ENCODE measurements around the gene PLA1A. TPM values are rescaled to one million over a fixed set of nuclear protein-coding genes. Genes with fewer than 3 reads are reported as not detected.

The PLA1A gene
- total RNA-seq, 1 experiment from 2014 or later, result 0.75 TPM

DNA sequence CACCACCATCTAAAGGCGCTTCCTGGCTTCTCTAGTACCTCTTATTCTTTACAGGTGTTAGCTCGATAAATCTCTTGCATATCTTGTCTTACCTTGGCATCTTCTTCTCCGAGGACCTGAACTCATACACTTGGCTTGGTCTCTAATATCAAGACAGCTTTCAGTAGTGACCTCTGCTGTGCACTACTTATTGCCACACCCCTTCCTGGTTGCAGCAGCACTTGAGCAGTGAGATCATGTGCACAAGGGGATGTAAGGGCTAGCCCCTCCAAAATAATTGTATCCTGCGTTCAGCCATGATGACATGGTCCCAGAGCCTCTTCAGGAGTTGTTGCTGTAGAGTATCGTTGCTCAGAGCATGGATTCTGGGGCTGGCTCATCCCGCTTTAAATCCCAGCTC lies 1.3 kb upstream of the PLA1A start:
- ChIA-PET CTCF (no interaction called here), POLR2A (no interaction called here)
- intact Hi-C loops (cut with micrococcal nuclease; ENCODE audit: unreplicated experiment), result no loop called here
- Mint-ChIP-seq H3K27ac (ENCODE audit: unreplicated experiment) (no peak overlapping the region), H3K9me3 (ENCODE audit: unreplicated experiment) (no peaks in the 10 kb centered on the region), H3K4me1 (ENCODE audit: low read depth, unreplicated experiment) (no peaks in the 10 kb centered on the region), H3K27me3 (ENCODE audit: insufficient read depth, unreplicated experiment) (no peaks in the 10 kb centered on the region), H3K4me3 (ENCODE audit: unreplicated experiment) (no peak overlapping the region), H3K36me3 (ENCODE audit: insufficient read depth, unreplicated experiment) (no peaks in the 10 kb centered on the region)
- Histone ChIP-seq H3K4me3 (ENCODE audit: low read depth, low read length) (no peak overlapping the region), H3K36me3 (ENCODE audit: control insufficient read depth, insufficient read depth, low read length) (no peaks in the 10 kb centered on the region), H3K9me3 (no peaks in the 10 kb centered on the region), H3K27me3 (replicated peaks; ENCODE audit: control insufficient read depth, insufficient read depth, low read length) (no peaks in the 10 kb centered on the region), H3K4me1 (peaks cover 7% of the 10 kb centered on the region; the same call in 1 of the 2 replicates)
- TF ChIP-seq, protein P1, sequence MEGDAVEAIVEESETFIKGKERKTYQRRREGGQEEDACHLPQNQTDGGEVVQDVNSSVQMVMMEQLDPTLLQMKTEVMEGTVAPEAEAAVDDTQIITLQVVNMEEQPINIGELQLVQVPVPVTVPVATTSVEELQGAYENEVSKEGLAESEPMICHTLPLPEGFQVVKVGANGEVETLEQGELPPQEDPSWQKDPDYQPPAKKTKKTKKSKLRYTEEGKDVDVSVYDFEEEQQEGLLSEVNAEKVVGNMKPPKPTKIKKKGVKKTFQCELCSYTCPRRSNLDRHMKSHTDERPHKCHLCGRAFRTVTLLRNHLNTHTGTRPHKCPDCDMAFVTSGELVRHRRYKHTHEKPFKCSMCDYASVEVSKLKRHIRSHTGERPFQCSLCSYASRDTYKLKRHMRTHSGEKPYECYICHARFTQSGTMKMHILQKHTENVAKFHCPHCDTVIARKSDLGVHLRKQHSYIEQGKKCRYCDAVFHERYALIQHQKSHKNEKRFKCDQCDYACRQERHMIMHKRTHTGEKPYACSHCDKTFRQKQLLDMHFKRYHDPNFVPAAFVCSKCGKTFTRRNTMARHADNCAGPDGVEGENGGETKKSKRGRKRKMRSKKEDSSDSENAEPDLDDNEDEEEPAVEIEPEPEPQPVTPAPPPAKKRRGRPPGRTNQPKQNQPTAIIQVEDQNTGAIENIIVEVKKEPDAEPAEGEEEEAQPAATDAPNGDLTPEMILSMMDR (IDR thresholded peaks at IDR 0.05; ENCODE audit: insufficient read depth in 1 of 2, low read depth in 1 of 2, low read length in 1 of 2, severe bottlenecking in 1 of 2, unreplicated experiment in 1 of 2), result no peak
- no peak for DNase-seq
- no TSS peak for BruUV-seq (replicated peaks)

DNA sequence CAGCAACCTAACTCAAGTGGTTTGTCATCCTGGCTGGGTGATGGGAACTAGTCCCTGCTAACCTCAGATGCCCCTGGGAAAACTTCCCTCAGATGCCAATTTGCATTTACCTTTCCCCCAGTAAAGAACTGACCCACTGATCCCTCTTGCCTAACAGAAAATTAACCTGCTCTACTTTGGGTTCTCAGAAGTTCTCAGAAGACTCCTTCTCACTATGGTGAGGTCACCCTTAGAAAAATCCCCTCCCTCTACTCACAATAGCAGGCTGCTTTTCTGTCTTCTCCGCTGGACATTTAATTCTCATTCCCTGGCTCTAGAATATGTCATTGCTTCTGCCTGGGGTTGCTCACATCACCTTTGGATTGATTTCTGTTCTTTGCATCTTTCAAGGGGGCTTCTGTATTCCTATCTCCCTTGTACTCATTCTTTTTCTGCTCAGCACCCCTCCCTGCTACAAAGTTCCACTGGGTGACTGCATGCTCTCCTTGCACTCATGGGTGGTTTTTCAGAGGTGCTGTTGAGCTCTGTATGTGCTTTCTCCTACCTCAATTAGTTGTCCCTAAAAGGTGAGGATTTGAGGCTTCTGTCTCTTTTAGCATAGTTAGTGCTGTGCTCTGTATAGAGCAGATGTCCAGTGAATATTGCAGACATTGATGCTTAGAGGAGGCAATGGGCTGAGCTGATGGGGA lies 869 bp downstream of the PLA1A start:
- no peaks in the 10 kb centered on the region for H3K9me3 ChIP-seq
- CTCF ChIA-PET, result interaction anchor here (1.1 kb wide), 1 partner anchor 9 kb away, joined by 3 read pairs; no protein-coding TSS in a partner anchor
- TF ChIP-seq, protein P1 (IDR thresholded peaks at IDR 0.05; ENCODE audit: insufficient read depth in 1 of 2, low read depth in 1 of 2, low read length in 1 of 2, severe bottlenecking in 1 of 2, unreplicated experiment in 1 of 2), result no peak
- no peaks in the 10 kb centered on the region for H3K27me3 ChIP-seq (replicated peaks; ENCODE audit: control insufficient read depth, insufficient read depth, low read length)
- POLR2A ChIA-PET, result no interaction called here
- no TSS peak for BruUV-seq (replicated peaks)
- H3K4me1 ChIP-seq, result peaks cover 7% of the 10 kb centered on the region; the same call in 1 of the 2 replicates
- Mint-ChIP-seq H3K36me3 (ENCODE audit: insufficient read depth, unreplicated experiment) (no peaks in the 10 kb centered on the region), H3K27ac (ENCODE audit: unreplicated experiment) (no peak overlapping the region), H3K27me3 (ENCODE audit: insufficient read depth, unreplicated experiment) (no peaks in the 10 kb centered on the region), H3K4me1 (ENCODE audit: low read depth, unreplicated experiment) (no peaks in the 10 kb centered on the region), H3K4me3 (ENCODE audit: unreplicated experiment) (no peak overlapping the region), H3K9me3 (ENCODE audit: unreplicated experiment) (no peaks in the 10 kb centered on the region)
- H3K36me3 ChIP-seq (ENCODE audit: control insufficient read depth, insufficient read depth, low read length), result no peaks in the 10 kb centered on the region
- no peak overlapping the region for H3K4me3 ChIP-seq (ENCODE audit: low read depth, low read length)
- no peak for DNase-seq
- intact Hi-C loops (cut with micrococcal nuclease; ENCODE audit: unreplicated experiment), result no loop called here

DNA sequence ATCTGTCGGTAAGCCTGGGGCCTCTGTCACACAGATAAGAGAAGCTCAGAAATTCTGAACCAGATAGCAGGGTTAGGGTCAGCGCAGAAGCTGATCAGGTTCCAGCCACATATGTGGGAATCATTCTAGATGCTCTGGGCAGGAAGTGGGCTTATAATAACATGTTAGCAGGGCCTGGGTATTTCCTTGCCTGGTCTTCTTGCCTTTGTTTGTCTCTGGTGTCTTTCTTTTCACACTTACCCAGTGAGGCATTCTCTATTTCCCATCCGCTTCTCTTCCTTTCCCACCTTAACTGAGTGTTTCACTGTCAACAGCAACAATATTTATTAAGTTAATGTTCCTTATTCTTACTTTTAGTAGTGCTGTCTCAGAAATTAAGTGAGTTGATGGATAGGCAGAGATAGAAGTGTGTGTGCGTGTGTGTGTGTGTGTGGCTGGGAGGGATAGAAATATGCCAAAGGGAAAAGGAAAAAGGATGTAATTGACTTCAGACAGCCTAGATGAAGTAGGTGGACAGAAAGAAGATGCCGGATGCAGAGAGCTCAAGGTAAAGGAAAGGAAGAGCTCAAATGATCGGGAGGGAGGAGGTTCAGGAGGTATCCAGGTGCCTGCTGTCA lies 2.0 kb downstream of the PLA1A start:
- POLR2A ChIA-PET, result interaction anchor here (0.5 kb wide), 1 partner anchor 63 kb away, joined by 3 read pairs; no protein-coding TSS in a partner anchor
- H3K4me3 Mint-ChIP-seq (ENCODE audit: unreplicated experiment), result no peak overlapping the region
- Histone ChIP-seq H3K36me3 (ENCODE audit: control insufficient read depth, insufficient read depth, low read length) (no peaks in the 10 kb centered on the region), H3K4me1 (peaks cover 7% of the 10 kb centered on the region; the same call in 1 of the 2 replicates), H3K27me3 (replicated peaks; ENCODE audit: control insufficient read depth, insufficient read depth, low read length) (no peaks in the 10 kb centered on the region), H3K9me3 (no peaks in the 10 kb centered on the region), H3K4me3 (ENCODE audit: low read depth, low read length) (no peak overlapping the region)
- H3K36me3 Mint-ChIP-seq (ENCODE audit: insufficient read depth, unreplicated experiment), result no peaks in the 10 kb centered on the region
- H3K27ac Mint-ChIP-seq (ENCODE audit: unreplicated experiment), result no peak overlapping the region
- H3K9me3 Mint-ChIP-seq (ENCODE audit: unreplicated experiment), result no peaks in the 10 kb centered on the region
- CTCF ChIA-PET, result interaction anchor here (1.1 kb wide), 1 partner anchor 8 kb away, joined by 3 read pairs; no protein-coding TSS in a partner anchor
- no peaks in the 10 kb centered on the region for H3K4me1 Mint-ChIP-seq (ENCODE audit: low read depth, unreplicated experiment)
- DNase-seq, result no peak
- intact Hi-C loops (cut with micrococcal nuclease; ENCODE audit: unreplicated experiment), result no loop called here
- TF ChIP-seq, protein P1 (IDR thresholded peaks at IDR 0.05; ENCODE audit: insufficient read depth in 1 of 2, low read depth in 1 of 2, low read length in 1 of 2, severe bottlenecking in 1 of 2, unreplicated experiment in 1 of 2), result no peak
- H3K27me3 Mint-ChIP-seq (ENCODE audit: insufficient read depth, unreplicated experiment), result no peaks in the 10 kb centered on the region
- BruUV-seq (replicated peaks), result no TSS peak

All from Caco-2 (cell line).